Inferior parietal cortex (tissue), 1 donor: ENCODE data around the gene CDIPT.
A peak's percentile ranks its signal among the peaks of the same experiment; 100 is the strongest.
"Not testable (repeated sequence)": the region's sequence is repeated elsewhere in the genome, so short reads cannot be mapped to it uniquely, and the experiment has no call there.

Experiments
- DNase-seq: peaks from one replicate; pipeline ENCODE4 v3.0.0-alpha.2; 2016; ENCODE audit errors: extremely low spot score

CDIPT gene

GRCh38 chr16:29858149-29858849 lies 4.7 kb downstream of the CDIPT start:
- no peak for DNase-seq

DNA sequence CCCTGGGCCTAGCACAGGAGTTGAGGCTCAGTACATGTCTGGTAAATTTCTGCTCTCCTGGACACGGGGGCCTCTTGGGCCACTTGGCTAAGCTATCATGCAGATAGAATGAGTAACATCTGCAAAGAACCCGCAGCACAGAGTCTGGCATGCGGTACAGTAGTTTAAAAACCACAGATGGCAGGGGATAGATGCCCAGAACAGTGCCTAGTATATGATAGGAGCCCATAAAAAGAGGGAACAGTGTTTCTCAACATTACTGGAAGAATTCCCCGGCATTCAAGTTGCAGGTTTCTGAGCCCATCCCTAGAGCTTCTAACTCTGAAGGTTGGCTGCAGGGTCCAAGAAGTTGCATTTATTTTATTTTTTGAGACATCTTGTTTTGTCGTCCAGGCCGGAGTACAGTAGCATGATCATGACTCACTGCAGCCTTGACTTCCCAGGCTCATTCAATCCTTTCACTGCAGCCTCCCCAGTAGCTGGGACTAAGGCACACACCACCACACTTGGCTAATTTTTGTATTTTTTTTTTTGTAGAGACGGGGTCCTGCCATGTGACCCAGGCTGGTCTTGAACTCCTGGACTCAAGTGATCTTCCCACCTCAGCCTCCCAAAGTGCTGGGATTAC lies 5.8 kb downstream of the CDIPT start:
- DNase-seq, result no peak

DNA sequence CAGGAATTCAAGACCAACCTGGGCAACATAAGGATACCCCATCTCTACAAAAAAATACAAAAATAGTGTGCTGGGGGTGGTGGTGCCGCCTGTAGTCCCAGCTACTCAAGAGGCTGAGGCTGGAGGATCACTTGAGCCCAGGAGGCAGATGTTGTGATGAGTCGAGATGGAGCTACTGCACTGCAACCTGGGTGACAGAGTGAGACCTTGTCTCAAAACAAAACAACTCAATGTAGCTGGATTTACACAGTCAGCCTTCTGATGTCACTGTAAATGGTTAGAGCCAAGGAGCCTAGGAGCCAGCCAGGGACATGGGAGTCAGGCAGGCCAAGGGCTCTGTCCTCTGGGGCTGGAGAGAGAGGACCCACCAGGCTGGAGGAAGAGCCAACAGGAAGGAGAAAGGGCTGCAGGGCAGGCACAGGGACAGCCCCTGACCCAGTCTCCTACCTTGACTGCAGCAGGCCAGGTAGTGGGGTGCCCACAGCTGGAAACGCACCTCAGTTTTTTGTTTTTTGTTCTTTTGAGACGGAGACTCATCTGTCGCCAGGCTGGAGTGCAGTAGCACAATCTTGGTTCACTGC lies 8.4 kb downstream of the CDIPT start:
- DNase-seq, result no peak

DNA sequence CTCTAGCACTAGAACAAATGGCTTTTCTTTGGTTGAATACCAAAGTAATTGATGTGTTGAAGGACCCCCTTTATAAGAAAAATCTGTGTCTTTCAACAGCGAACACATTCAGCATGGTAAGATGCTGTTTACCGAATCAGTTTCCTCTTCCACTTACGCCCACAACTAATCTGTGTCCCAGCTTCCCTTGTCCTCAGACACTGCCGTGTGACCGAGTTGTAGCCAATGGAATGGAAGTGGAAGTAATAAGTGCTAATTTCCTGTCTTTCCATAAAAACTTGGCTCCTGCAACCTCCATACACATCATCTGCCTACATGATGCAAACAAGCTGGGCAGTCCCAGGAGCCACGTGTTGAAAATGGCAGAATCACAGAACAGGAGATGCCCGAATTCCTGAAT lies 10.4 kb downstream of the CDIPT start:
- DNase-seq, result no peak

DNA sequence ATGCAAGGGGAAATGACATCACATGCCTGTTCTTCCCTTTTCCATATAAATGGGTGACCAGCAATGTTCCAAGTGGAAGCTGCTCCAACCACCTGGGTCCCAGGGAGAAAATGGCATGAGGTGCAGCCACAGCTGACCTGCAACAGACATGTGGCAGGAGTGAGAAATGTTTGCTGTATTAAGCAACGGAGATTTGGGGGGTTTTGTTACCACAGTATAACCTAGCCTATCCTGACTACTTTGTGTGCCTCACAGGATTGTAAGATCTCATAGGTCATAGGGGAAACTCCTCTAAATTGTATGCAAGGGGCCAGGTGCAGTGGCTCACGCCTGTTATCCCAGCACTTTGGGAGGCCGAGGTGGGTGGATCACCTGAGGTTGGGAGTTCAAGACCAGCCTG lies 12.0 kb downstream of the CDIPT start:
- no peak for DNase-seq

GRCh38 chr16:29849505-29849904 lies 13.5 kb downstream of the CDIPT start:
- DNase-seq, result no peak

DNA sequence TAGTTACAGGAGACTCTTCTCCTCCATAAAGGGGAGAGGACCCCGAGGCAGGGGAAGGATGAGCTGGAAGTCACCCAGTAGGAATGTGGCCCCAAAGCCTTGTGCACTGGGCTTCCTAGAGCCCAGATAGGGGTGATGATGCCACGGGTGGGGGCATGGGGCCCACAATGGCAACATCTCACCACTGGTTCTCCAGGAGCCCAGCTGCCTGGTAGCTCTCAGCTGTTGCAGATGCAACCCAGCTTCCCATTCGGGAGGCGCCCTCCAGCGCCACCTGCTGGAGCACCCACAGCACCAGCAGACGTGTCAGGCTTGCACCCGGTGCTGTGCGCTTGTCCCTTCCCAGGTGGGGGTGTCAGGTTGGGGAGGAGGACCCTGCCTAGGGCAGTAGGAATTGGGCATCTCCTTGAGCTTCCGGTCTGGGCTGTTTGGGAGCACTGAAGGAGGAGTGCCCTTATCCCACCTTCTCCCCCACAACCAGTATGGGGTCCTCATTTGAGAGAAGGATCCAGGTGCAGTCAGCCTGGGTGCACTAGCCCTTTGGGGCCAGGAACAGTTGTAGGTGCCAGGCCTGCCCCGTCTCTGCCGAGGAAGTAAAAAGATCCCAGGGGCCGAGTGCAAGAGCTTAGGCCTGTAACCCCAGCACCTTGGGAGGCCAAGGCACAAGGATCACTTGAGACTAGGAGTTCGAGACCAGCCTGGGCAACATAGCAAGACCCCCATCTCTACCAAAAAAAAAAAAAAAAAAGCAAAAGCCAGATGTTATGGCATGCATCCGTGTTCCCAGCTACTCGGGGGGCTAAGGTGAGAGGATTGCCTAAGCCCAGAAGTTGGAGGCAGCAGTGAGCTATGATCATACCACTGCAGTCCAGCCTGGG lies 14.4 kb downstream of the CDIPT start:
- peak; percentile 56 for DNase-seq

DNA sequence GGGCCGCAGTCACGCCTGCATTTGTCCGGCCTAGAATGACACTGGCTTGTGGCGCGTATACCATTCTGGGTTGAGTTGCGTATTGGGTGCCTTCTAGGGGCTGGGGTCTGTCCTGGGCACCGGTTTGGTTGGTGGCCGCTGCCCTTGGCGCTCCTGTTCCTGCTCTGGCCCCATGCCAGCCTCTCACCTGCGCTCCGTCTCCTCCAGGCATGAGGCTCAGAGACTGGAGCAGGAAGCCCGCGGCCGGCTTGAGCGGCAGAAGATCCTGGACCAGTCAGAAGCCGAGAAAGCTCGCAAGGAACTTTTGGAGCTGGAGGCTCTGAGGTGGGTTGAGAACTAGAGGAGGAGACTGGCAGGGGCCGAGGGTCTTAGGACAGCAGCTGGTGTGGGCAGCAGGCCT lies 17.4 kb downstream of the CDIPT start:
- DNase-seq, result no peak

GRCh38 chr16:29844575-29845331 lies 18.3 kb downstream of the CDIPT start:
- no peak for DNase-seq

DNA sequence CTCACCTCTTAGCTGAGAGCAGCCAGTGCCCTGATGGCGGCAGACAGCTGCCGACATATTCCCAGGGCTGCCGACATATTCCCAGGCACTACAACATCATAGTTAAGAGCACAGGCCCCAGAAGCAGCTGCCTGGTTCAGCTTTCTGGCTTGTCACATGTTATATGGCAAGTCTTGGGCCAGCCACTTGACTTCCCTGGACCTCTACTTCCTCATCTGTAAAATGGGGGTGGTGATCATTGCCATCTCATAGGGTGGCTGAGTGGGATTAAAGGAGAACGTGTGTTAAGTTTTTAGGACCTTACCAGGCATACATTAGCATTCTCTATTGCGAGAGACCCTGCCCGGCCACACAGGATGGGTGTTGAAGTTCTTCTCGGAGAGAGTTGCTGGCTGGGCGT lies 19.1 kb downstream of the CDIPT start:
- no peak for DNase-seq

GRCh38 chr16:29842732-29843346 lies 20.2 kb downstream of the CDIPT start:
- no peak for DNase-seq

- no peak for DNase-seq
Observed at GRCh38 chr16:29841631-29842030, 21.4 kb downstream of the CDIPT start.

DNA sequence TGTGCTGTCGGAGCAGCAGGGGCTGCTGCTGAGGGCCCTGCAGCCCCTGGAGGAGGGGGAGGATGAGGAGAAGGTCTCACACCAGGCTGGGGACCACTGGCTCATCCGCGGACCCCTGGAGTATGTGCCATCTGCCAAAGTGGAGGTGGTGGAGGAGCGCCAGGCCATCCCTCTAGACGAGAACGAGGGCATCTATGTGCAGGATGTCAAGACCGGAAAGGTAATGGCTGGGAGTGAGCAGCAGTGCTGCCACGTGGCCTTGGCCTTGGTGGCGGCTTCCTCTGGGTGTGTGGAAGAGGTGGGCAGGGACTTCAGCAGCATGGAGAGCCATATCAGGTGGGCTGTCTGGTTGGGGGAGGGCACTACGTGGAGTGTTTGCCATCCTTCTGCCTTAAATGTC lies 22.8 kb downstream of the CDIPT start:
- no peak for DNase-seq

- no peak for DNase-seq
Observed at GRCh38 chr16:29839822-29840221, 23.2 kb downstream of the CDIPT start.

DNA sequence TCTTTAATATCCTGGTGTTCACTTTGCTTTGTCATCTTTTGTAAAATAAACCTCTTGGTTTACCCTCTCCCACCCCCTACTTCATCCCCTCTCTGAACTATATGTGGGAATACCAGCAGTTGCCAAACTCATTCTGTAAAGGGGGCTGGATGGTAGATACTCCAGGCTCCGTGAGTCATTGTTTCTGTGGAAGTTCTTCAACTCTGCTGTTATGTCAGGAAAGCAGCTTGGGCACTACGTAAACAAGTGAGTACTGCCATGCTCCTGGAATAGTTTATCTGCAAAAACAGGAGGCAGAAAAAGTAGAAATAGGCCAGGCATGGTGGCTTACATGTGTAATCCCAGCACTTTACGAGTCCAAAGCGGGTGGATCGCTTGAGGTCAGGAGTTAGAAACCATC lies 25.2 kb downstream of the CDIPT start:
- DNase-seq, result no peak

DNA sequence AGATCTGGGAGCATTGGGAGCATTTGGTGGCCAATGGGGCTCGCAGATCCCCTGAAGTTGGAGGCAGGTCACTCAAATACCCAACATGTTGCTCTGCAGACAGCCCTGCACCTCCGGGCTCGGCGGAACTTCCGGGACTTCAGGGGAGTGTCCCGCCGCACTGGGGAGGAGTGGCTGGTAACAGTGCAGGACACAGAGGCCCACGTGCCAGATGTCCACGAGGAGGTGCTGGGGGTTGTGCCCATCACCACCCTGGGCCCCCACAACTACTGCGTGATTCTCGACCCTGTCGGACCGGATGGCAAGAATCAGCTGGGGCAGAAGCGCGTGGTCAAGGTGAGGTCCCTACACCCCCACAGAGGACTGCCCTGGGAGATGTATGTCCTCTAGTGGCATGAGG lies 26.4 kb downstream of the CDIPT start:
- no peak for DNase-seq

GRCh38 chr16:29835926-29836325 lies 27.1 kb downstream of the CDIPT start:
- no peak for DNase-seq

- no peak for DNase-seq
Observed at GRCh38 chr16:29834079-29834478, 28.9 kb downstream of the CDIPT start.

DNA sequence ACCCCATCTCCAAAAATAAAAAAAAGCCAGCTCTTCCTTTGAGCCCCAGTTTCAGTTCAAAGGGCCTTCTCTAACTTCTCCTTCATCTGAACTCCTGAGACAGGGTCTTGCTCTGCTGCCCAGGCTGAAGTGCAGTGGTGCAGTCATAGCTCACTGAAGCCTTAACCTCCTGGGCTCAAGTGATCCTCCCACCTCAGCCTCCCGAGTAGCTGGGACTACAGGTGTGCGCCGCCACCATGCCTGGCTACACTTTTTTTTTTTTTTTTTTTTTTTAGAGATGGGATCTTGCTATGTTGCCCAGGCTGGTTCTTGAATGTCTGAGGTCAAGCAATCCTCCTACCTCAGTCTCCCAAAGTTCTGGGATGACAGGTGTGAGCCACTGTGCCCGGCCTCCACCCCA lies 29.8 kb downstream of the CDIPT start:
- DNase-seq, result not testable (repeated sequence)

DNA sequence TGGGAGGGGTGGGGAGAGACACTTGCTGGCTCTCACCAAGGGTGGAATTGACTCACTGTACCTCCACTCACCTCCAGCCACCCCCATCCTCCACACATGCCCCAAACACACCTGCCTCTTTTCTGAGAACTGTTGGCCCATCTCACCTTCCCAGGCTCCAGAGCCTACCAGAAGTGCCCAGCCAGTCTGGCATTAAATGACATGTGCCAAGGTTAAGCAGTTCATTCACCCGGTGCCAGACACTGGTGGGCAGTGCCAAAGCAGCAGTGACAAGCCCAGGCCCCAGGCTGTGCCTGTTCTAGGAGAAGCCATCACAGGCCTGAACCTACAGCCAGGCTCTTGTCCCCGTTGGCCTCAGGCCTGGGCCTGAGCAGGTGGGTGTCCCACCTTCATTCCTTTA lies 31.5 kb downstream of the CDIPT start:
- no peak for DNase-seq

DNA sequence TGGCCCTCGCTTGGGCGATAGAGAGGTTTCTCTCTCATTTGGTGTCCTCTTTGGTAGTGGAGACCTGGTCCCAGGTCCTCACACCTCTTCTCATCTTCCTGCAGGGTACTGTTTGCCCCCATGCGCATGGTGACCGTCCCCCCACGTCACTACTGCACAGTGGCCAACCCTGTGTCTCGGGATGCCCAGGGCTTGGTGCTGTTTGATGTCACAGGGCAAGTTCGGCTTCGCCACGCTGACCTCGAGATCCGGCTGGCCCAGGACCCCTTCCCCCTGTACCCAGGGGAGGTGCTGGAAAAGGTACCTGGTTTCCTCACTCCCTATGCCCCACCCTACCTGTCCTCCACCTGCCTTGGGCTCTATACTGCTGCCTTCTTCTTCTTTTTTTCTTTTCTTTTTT lies 32.3 kb downstream of the CDIPT start:
- no peak for DNase-seq
